Measurements from ENCODE around the gene UBE2G1. TPM values are rescaled to one million over a fixed set of nuclear protein-coding genes. Genes with fewer than 3 reads are reported as not detected.

UBE2G1 gene
- total and polyA plus RNA-seq, 2 donors (not counting 1 experiment from before 2014, with no cell fraction given): 27.1 to 76.0 TPM

- no peaks in the 10 kb centered on the region for H3K9me3 ChIP-seq (ENCODE audit: control extremely low read depth in 1 of 3, control insufficient read depth in 2 of 3, insufficient read depth in 1 of 3, low read length in 2 of 3)
- H3K4me3 ChIP-seq (ENCODE audit: control extremely low read depth in 1 of 5, extremely low read depth in 1 of 5, insufficient read depth in 1 of 5, low read depth in 2 of 5, low read length in 4 of 5): no peak overlapping the region
- no peak overlapping the region for H3K27ac ChIP-seq (ENCODE audit: low read length in 2 of 2)
- peaks cover 0 to 6% of the 10 kb centered on the region in 2 donors for H3K4me1 ChIP-seq (ENCODE audit: control insufficient read depth in 2 of 2, insufficient read depth in 2 of 2, low read length in 2 of 2)
- intact Hi-C loops (cut with micrococcal nuclease): no loop called here
- H2AFZ ChIP-seq (ENCODE audit: insufficient read depth, low read depth, low read length, poor library complexity, severe bottlenecking): no peak overlapping the region
- ChIA-PET CTCF (interaction anchor here (1.0 kb wide), 1 partner anchor 11 kb away, joined by 5 read pairs; no protein-coding TSS in a partner anchor), POLR2A (interaction anchor here (1.0 kb wide), 1 partner anchor 10 kb away, joined by 3 read pairs; no protein-coding TSS in a partner anchor)
- H3K4me2 ChIP-seq (replicated peaks; ENCODE audit: low read depth, low read length, poor library complexity, severe bottlenecking): no peak overlapping the region
- H3K36me3 ChIP-seq (replicated peaks in 1 of 2; ENCODE audit: control extremely low read depth in 1 of 2, control insufficient read depth in 1 of 2, extremely low read depth in 1 of 2, insufficient read depth in 2 of 2, low read length in 1 of 2): no peaks in the 10 kb centered on the region
- ATAC-seq (ENCODE audit: low read depth) (no peak), DNase-seq (no peak)
- no peaks in the 10 kb centered on the region for H3K27me3 Mint-ChIP-seq
- no peak overlapping the region for H3K4me3 Mint-ChIP-seq
- no peaks in the 10 kb centered on the region for H3K9me3 Mint-ChIP-seq (ENCODE audit: insufficient read depth)
- no peak for TF ChIP-seq EZH2 (IDR thresholded peaks at IDR 0.05; ENCODE audit: borderline replicate concordance, insufficient read depth, low read depth, low read length, poor library complexity, severe bottlenecking)
- no peak for TF ChIP-seq CTCF (IDR thresholded peaks at IDR 0.05)
- H3K4me1 Mint-ChIP-seq: peaks cover 3% of the 10 kb centered on the region
- WGBS (ENCODE audit: insufficient coverage): 95% methylated on average over 2 of the region's 2 CpGs
- H3K27me3 ChIP-seq (replicated peaks in 1 of 4; ENCODE audit: control extremely low read depth in 1 of 4, control insufficient read depth in 3 of 4, insufficient read depth in 4 of 4, low read length in 3 of 4): no peaks in the 10 kb centered on the region
- H3K9ac ChIP-seq (ENCODE audit: low read length): no peak overlapping the region
- H3K27ac Mint-ChIP-seq: no peak overlapping the region
- no peaks in the 10 kb centered on the region for H3K79me2 ChIP-seq (ENCODE audit: control insufficient read depth, insufficient read depth, low read length)
- no peaks in the 10 kb centered on the region for H4K20me1 ChIP-seq (ENCODE audit: control insufficient read depth, insufficient read depth, low read length, poor library complexity, severe bottlenecking)
Measured at GRCh38 chr17:4386406-4386805, 19.9 kb upstream of the UBE2G1 start.

- ATAC-seq (ENCODE audit: low read depth) (peak; percentile 10), DNase-seq (no peak)
- TF ChIP-seq CTCF (IDR thresholded peaks at IDR 0.05): no peak
- TF ChIP-seq EZH2 (IDR thresholded peaks at IDR 0.05; ENCODE audit: borderline replicate concordance, insufficient read depth, low read depth, low read length, poor library complexity, severe bottlenecking): no peak
- WGBS (ENCODE audit: insufficient coverage): 94% methylated on average over 4 of the region's 7 CpGs
- POLR2A ChIA-PET: no interaction called here
- Mint-ChIP-seq H3K27me3 (no peaks in the 10 kb centered on the region), H3K4me3 (no peak overlapping the region), H3K4me1 (peaks cover 16% of the 10 kb centered on the region), H3K27ac (no peak overlapping the region), H3K9me3 (ENCODE audit: insufficient read depth) (no peaks in the 10 kb centered on the region)
- no peak overlapping the region for H3K9ac ChIP-seq (ENCODE audit: low read length)
- no peak overlapping the region for H3K4me3 ChIP-seq (ENCODE audit: control extremely low read depth in 1 of 5, extremely low read depth in 1 of 5, insufficient read depth in 1 of 5, low read depth in 2 of 5, low read length in 4 of 5)
- no peaks in the 10 kb centered on the region for H3K9me3 ChIP-seq (ENCODE audit: control extremely low read depth in 1 of 3, control insufficient read depth in 2 of 3, insufficient read depth in 1 of 3, low read length in 2 of 3)
- intact Hi-C loops (cut with micrococcal nuclease): no loop called here
- H4K20me1 ChIP-seq (ENCODE audit: control insufficient read depth, insufficient read depth, low read length, poor library complexity, severe bottlenecking): no peaks in the 10 kb centered on the region
- H3K27ac ChIP-seq (ENCODE audit: low read length in 2 of 2): no peak overlapping the region
- H3K4me2 ChIP-seq (replicated peaks; ENCODE audit: low read depth, low read length, poor library complexity, severe bottlenecking): peak overlapping the region; percentile 20
- CTCF ChIA-PET: interaction anchor here (1.2 to 1.9 kb wide), 3 partner anchors 14 to 166 kb away, joined by 4 to 6 read pairs (median 4); no protein-coding TSS in a partner anchor
- no peaks in the 10 kb centered on the region for H3K79me2 ChIP-seq (ENCODE audit: control insufficient read depth, insufficient read depth, low read length)
- no peaks in the 10 kb centered on the region for H3K36me3 ChIP-seq (replicated peaks in 1 of 2; ENCODE audit: control extremely low read depth in 1 of 2, control insufficient read depth in 1 of 2, extremely low read depth in 1 of 2, insufficient read depth in 2 of 2, low read length in 1 of 2)
- no peaks in the 10 kb centered on the region for H3K27me3 ChIP-seq (replicated peaks in 1 of 4; ENCODE audit: control extremely low read depth in 1 of 4, control insufficient read depth in 3 of 4, insufficient read depth in 4 of 4, low read length in 3 of 4)
- H3K4me1 ChIP-seq (ENCODE audit: control insufficient read depth in 2 of 2, insufficient read depth in 2 of 2, low read length in 2 of 2): peaks cover 0 to 16% of the 10 kb centered on the region in 2 donors
- H2AFZ ChIP-seq (ENCODE audit: insufficient read depth, low read depth, low read length, poor library complexity, severe bottlenecking): peak overlapping the region; percentile 42
Measured at GRCh38 chr17:4381690-4382671, 15.5 kb upstream of the UBE2G1 start.
